ENCODE measurements around the gene ZNF837.

ZNF837 gene

GRCh38 chr19:58385891-58386575 lies 5.2 kb upstream of the ZNF837 start:
- TF ChIP-seq EGR1 (IDR thresholded peaks at IDR 0.05) = no peak
- peak; percentile 78 for TF ChIP-seq ZBTB7A (IDR thresholded peaks at IDR 0.05; ENCODE audit: low read depth)

- TF ChIP-seq ZBTB7A (IDR thresholded peaks at IDR 0.05; ENCODE audit: low read depth) (no peak), CEBPB (IDR thresholded peaks at IDR 0.05) (no peak), TCF12 (IDR thresholded peaks at IDR 0.05; ENCODE audit: low read depth) (no peak), EP300 (IDR thresholded peaks at IDR 0.05; ENCODE audit: borderline replicate concordance) (no peak), EGR1 (IDR thresholded peaks at IDR 0.05) (no peak), NFIC (IDR thresholded peaks at IDR 0.05) (no peak), USF1 (IDR thresholded peaks at IDR 0.05) (no peak), YY1 (IDR thresholded peaks at IDR 0.05; ENCODE audit: low read depth) (no peak), FOXM1 (IDR thresholded peaks at IDR 0.05; ENCODE audit: borderline replicate concordance, low read depth) (no peak), TEAD4 (IDR thresholded peaks at IDR 0.05) (no peak)
Observed at GRCh38 chr19:58385313-58385890, 4.6 kb upstream of the ZNF837 start.

- TF ChIP-seq EP300 (IDR thresholded peaks at IDR 0.05; ENCODE audit: borderline replicate concordance) = no peak
Observed at GRCh38 chr19:58382997-58383603, 2.3 kb upstream of the ZNF837 start.

- TF ChIP-seq EGR1 (IDR thresholded peaks at IDR 0.05) = no peak
Observed at GRCh38 chr19:58381460-58382212, 806 bp upstream of the ZNF837 start.

- TF ChIP-seq CREB1 (IDR thresholded peaks at IDR 0.05; ENCODE audit: low read depth) = no peak
- TF ChIP-seq ZBTB7A (IDR thresholded peaks at IDR 0.05; ENCODE audit: low read depth) = no peak
- TF ChIP-seq REST (IDR thresholded peaks at IDR 0.05; ENCODE audit: low read depth) = no peak
- no peak for TF ChIP-seq YY1 (IDR thresholded peaks at IDR 0.05; ENCODE audit: low read depth)
- no peak for TF ChIP-seq MAX (IDR thresholded peaks at IDR 0.05)
- no peak for TF ChIP-seq FOXM1 (IDR thresholded peaks at IDR 0.05; ENCODE audit: borderline replicate concordance, low read depth)
- no peak for TF ChIP-seq EP300 (IDR thresholded peaks at IDR 0.05; ENCODE audit: borderline replicate concordance)
- TF ChIP-seq USF1 (IDR thresholded peaks at IDR 0.05) = no peak
- TF ChIP-seq RAD21 (IDR thresholded peaks at IDR 0.05; ENCODE audit: low read depth) = no peak
- no peak for TF ChIP-seq EGR1 (IDR thresholded peaks at IDR 0.05)
- no peak for TF ChIP-seq TEAD4 (IDR thresholded peaks at IDR 0.05)
- TF ChIP-seq CEBPB (IDR thresholded peaks at IDR 0.05) = no peak
- TF ChIP-seq NFIC (IDR thresholded peaks at IDR 0.05) = no peak
- TF ChIP-seq TAF1 (IDR thresholded peaks at IDR 0.05; ENCODE audit: low read depth) = no peak
- no peak for TF ChIP-seq TCF12 (IDR thresholded peaks at IDR 0.05; ENCODE audit: low read depth)
Observed at GRCh38 chr19:58380037-58380661, 681 bp downstream of the ZNF837 start.

GRCh38 chr19:58379246-58379645 lies 1.6 kb downstream of the ZNF837 start:
- no peak for TF ChIP-seq TEAD4 (IDR thresholded peaks at IDR 0.05)

- TF ChIP-seq TAF1 (IDR thresholded peaks at IDR 0.05; ENCODE audit: low read depth) = no peak
- no peak for TF ChIP-seq NFIC (IDR thresholded peaks at IDR 0.05)
- TF ChIP-seq REST (IDR thresholded peaks at IDR 0.05; ENCODE audit: low read depth) = no peak
- no peak for TF ChIP-seq YY1 (IDR thresholded peaks at IDR 0.05; ENCODE audit: low read depth)
- TF ChIP-seq RAD21 (IDR thresholded peaks at IDR 0.05; ENCODE audit: low read depth) = no peak
- TF ChIP-seq MAX (IDR thresholded peaks at IDR 0.05) = no peak
- TF ChIP-seq CEBPB (IDR thresholded peaks at IDR 0.05) = no peak
- TF ChIP-seq EGR1 (IDR thresholded peaks at IDR 0.05) = no peak
- TF ChIP-seq ZBTB7A (IDR thresholded peaks at IDR 0.05; ENCODE audit: low read depth) = no peak
- TF ChIP-seq TCF12 (IDR thresholded peaks at IDR 0.05; ENCODE audit: low read depth) = no peak
- TF ChIP-seq TEAD4 (IDR thresholded peaks at IDR 0.05) = no peak
- TF ChIP-seq CREB1 (IDR thresholded peaks at IDR 0.05; ENCODE audit: low read depth) = no peak
- TF ChIP-seq USF1 (IDR thresholded peaks at IDR 0.05) = no peak
- no peak for TF ChIP-seq EP300 (IDR thresholded peaks at IDR 0.05; ENCODE audit: borderline replicate concordance)
- no peak for TF ChIP-seq FOXM1 (IDR thresholded peaks at IDR 0.05; ENCODE audit: borderline replicate concordance, low read depth)
Observed at GRCh38 chr19:58374200-58374599, 6.6 kb downstream of the ZNF837 start.

Measured in Ishikawa (cell line).